SU-DHL-6 (cell line): ENCODE data around the gene UNC119.

Source experiments
- H2AFZ ChIP-seq: fragments of 200-600 bp; sonication (generic); 2 replicates; pipeline ENCODE4 v1.6.1; 2014; ENCODE audit warnings: low read depth, mild to moderate bottlenecking, moderate library complexity, mixed read lengths, antibody characterized with exemption, low read length; ENCODE audit not compliant: severe bottlenecking
- H3F3A ChIP-seq: fragments of 200-600 bp; shearing (Covaris generic); 2 replicates; pipeline ENCODE4 v1.6.0; 2016; ENCODE audit warnings: antibody characterized with exemption, mild to moderate bottlenecking; ENCODE audit not compliant: insufficient read depth
- H3K27ac ChIP-seq: fragments of 200-600 bp; sonication (generic); 2 replicates; pipeline ENCODE4 v1.5.1; 2016; ENCODE audit warnings: low read depth, mild to moderate bottlenecking, low read length, moderate library complexity, mixed read lengths
- H3K27me3 ChIP-seq: fragments of 200-600 bp; sonication (generic), shearing (Covaris generic); 2 replicates; pipeline ENCODE4 v1.6.0; 2014; ENCODE audit warnings: mild to moderate bottlenecking, low read length
- H3K36me3 ChIP-seq: fragments of 200-600 bp; sonication (generic); 2 replicates; pipeline ENCODE4 v1.6.1; 2014; ENCODE audit warnings: mild to moderate bottlenecking, low read length, mixed read lengths
- H3K4me2 ChIP-seq: fragments of 300-600, 200-600 bp; shearing (Covaris generic), sonication (generic); 2 replicates; pipeline ENCODE4 v1.6.0; 2014; ENCODE audit warnings: low read length, low read depth, mild to moderate bottlenecking; ENCODE audit not compliant: poor library complexity, severe bottlenecking
- H3K4me3 ChIP-seq: fragments of 200-600 bp; sonication (generic); 2 replicates; pipeline ENCODE4 v1.5.1; 2014; ENCODE audit warnings: antibody characterized with exemption, low read length, mild to moderate bottlenecking, mixed read lengths; ENCODE audit not compliant: insufficient read depth, poor library complexity, severe bottlenecking
- H3K79me2 ChIP-seq: fragments of 200-600 bp; sonication (generic); 2 replicates; pipeline ENCODE4 v1.6.1; 2014; ENCODE audit warnings: mild to moderate bottlenecking, low read length, moderate library complexity; ENCODE audit not compliant: insufficient read depth
- H3K9ac ChIP-seq: fragments of 200-600 bp; sonication (generic); 2 replicates; pipeline ENCODE4 v1.7.0; 2014; ENCODE audit warnings: mild to moderate bottlenecking, low read length
- H3K9me2 ChIP-seq: fragments of 200-600 bp; sonication (generic); replicated peaks from 2 replicates; pipeline ENCODE4 v1.6.1; 2014; ENCODE audit warnings: low read length; ENCODE audit not compliant: insufficient read depth
- H3K9me3 ChIP-seq: fragments of 200-600 bp; sonication (generic); 2 replicates; pipeline ENCODE4 v1.6.1; 2014; ENCODE audit warnings: low read length, mixed read lengths; ENCODE audit not compliant: insufficient read depth
- H4K20me1 ChIP-seq: fragments of 200-600 bp; sonication (generic); 2 replicates; pipeline ENCODE4 v1.6.1; 2014; ENCODE audit warnings: low read depth, mild to moderate bottlenecking, antibody characterized with exemption, low read length, moderate library complexity, mixed read lengths
- EZH2phosphoT487 ChIP-seq: fragments of 200-600 bp; sonication (generic), shearing (Covaris generic); conservative IDR thresholded peaks from 2 replicates; pipeline ENCODE4 v1.6.1; 2018; ENCODE audit warnings: mild to moderate bottlenecking, antibody characterized with exemption, low read length, moderate library complexity, mixed read lengths
- TF ChIP-seq, protein P1 (sequence below): fragments of 200-600 bp; sonication (generic); IDR thresholded peaks from one replicate; pipeline ENCODE4 v1.5.1; 2017; ENCODE audit warnings: antibody characterized with exemption, mild to moderate bottlenecking, low read length, moderate library complexity; ENCODE audit not compliant: insufficient read depth, poor library complexity, severe bottlenecking

UNC119 gene

GRCh38 chr17:28553000-28553505, 629 bp upstream of the UNC119 start:
- no peak overlapping the region for H3K9ac ChIP-seq
- H3K9me2 ChIP-seq: no peaks in the 10 kb centered on the region
- no peaks in the 10 kb centered on the region for H3K79me2 ChIP-seq
- no peak for TF ChIP-seq EZH2phosphoT487
- TF ChIP-seq, protein P1, sequence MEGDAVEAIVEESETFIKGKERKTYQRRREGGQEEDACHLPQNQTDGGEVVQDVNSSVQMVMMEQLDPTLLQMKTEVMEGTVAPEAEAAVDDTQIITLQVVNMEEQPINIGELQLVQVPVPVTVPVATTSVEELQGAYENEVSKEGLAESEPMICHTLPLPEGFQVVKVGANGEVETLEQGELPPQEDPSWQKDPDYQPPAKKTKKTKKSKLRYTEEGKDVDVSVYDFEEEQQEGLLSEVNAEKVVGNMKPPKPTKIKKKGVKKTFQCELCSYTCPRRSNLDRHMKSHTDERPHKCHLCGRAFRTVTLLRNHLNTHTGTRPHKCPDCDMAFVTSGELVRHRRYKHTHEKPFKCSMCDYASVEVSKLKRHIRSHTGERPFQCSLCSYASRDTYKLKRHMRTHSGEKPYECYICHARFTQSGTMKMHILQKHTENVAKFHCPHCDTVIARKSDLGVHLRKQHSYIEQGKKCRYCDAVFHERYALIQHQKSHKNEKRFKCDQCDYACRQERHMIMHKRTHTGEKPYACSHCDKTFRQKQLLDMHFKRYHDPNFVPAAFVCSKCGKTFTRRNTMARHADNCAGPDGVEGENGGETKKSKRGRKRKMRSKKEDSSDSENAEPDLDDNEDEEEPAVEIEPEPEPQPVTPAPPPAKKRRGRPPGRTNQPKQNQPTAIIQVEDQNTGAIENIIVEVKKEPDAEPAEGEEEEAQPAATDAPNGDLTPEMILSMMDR: no peak
- no peaks in the 10 kb centered on the region for H3K36me3 ChIP-seq
- H4K20me1 ChIP-seq: no peaks in the 10 kb centered on the region
- no peak overlapping the region for H3K4me3 ChIP-seq
- no peak overlapping the region for H3K27ac ChIP-seq
- no peaks in the 10 kb centered on the region for H3K27me3 ChIP-seq
- H2AFZ ChIP-seq: no peak overlapping the region
- H3K4me2 ChIP-seq: peak overlapping the region; percentile 61
- H3K9me3 ChIP-seq: no peaks in the 10 kb centered on the region
- H3F3A ChIP-seq: no peaks in the 10 kb centered on the region

- Histone ChIP-seq H3K4me2 (peak overlapping the region; percentile 61), H3K27ac (no peak overlapping the region), H3K9me3 (no peaks in the 10 kb centered on the region), H3K27me3 (no peaks in the 10 kb centered on the region), H4K20me1 (no peaks in the 10 kb centered on the region), H3K36me3 (no peaks in the 10 kb centered on the region), H3K9me2 (no peaks in the 10 kb centered on the region), H3K4me3 (no peak overlapping the region), H2AFZ (no peak overlapping the region), H3K79me2 (no peaks in the 10 kb centered on the region), H3F3A (peaks cover 2% of the 10 kb centered on the region; the same call in 1 of the 2 replicates), H3K9ac (0 out of 2 replicates have a peak overlapping the region, but pooled peaks have one; percentile 44)
- TF ChIP-seq EZH2phosphoT487: no peak
- TF ChIP-seq, protein P1: no peak
These were observed 826 bp downstream of the UNC119 start for GRCh38 chr17:28551421-28552175.

- H3K4me3 ChIP-seq: no peak overlapping the region
- no peak overlapping the region for H3K4me2 ChIP-seq
These were observed 1.6 kb downstream of the UNC119 start for GRCh38 chr17:28550858-28551257.

More at GRCh38 chr17:28550858-28551257, 1.6 kb downstream of the UNC119 start:
- no peaks in the 10 kb centered on the region for H3K36me3 ChIP-seq
- no peaks in the 10 kb centered on the region for H3K9me2 ChIP-seq
- H3K27ac ChIP-seq: no peak overlapping the region
- no peaks in the 10 kb centered on the region for H4K20me1 ChIP-seq
- H3K27me3 ChIP-seq: no peaks in the 10 kb centered on the region
- peaks cover 4% of the 10 kb centered on the region; the same call in 1 of the 2 replicates for H3F3A ChIP-seq
- H3K9ac ChIP-seq: no peak overlapping the region
- no peak overlapping the region for H2AFZ ChIP-seq
- H3K9me3 ChIP-seq: no peaks in the 10 kb centered on the region
- no peak for TF ChIP-seq EZH2phosphoT487
- TF ChIP-seq, protein P1: no peak
- no peaks in the 10 kb centered on the region for H3K79me2 ChIP-seq
